NCI-H226 (cell line): ENCODE measurements around the gene HMMR.

Source experiments
- DNase-seq: peaks from one replicate; pipeline ENCODE4 v3.0.0-alpha.2; 2015

Gene HMMR

DNA sequence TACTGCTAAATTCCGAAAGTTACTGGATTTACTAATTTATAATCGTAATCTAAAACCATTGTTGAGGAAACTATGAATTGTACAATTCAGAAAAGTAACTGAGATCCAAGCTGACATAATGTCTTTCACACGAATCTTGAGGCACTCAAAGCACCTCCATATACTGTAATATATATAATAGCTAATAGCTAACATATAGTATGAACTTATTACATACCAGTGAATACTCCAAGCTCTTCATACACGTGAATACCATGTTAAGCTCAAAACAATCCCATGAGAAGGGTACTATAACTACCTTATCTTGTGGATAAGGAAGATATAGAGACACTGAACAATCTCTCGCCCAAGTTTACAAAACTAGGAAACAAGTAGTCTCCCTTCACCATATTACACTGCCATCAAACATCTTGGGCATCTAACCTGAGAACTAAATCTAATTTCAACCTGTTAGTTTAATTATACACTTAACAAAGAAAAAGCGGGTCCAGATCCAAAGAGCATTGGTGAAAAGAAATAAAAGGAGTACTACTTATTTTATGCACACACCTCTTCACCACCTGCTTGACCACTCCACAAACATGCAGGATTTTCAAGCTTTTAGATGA lies 1.6 kb upstream of the HMMR start:
- DNase-seq = no peak

DNA sequence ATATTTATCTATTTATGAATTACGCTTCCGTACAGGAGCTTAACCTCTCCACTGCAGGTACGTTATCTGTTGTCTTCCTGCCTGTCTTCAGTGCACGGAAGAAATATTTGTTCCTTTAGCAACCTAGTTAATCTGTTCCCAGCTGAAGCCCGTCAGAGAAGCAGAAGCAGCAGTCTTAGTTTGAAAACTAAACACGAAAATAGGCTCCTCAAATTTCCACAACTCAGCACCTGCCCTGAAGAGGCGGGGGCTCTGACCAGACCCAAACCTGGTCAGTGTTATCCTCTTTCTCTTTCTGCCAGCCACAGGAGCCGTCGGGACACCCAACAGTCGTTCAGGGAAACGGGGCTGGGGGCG lies 992 bp upstream of the HMMR start:
- DNase-seq = no peak

DNA sequence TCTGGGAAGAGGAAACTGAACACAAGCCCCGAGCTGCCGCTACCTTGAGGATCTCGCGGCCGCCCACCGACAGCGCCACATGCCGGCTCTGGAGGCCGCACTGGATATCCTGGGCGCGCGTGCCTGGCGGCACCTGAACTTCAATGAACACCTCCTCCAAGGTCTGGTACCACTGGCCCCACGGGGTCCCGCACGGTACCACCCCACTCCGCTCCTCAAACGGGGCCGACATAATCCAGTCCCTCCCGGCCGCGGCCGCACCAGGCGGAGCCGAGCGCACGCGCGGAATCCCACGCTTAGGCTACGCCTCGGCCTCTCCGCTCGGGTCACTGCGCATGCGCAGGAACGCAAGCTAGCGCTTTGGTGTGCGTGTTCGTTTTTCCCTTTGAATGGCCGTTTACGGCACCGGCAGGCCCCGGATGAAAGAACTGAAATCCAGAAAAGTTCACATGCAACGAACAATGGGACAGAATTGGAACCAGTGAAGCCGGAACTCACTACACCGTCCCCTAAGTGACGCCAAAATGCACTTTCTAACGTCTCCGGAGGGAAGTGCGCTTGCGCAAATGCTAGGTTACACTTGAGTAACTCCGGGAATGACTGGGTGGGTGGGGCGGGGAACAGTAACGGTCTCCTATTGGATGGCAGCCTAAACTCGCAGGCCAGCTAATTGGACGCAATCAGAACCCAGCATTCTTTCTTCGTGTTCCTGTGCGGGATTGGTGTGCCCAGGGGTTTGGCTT lies 442 bp upstream of the HMMR start, which contains the start of gene NUDCD2:
NUDCD2 (minus strand) TSS at position 284 of the 743 bp plus-strand sequence; CDS start at position 232, 52 bp downstream.
- DNase-seq = peak; percentile 96

DNA sequence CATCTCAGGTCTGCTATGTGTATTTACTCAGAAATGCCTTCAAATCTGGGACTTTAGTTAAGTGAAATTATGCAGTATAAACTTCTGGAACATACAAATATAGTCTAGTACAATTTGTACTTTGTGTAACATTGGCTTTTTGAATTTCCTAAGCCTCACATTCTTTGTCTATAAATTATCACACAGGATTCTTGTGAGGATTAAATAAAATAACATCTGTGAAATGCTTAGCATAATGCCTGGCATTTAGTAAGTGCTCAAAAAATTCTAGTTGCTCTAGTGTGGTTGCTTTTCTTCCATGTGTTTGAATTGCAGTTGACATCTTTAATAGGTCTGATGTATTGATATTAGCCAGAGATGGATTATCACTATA lies 2.6 kb downstream of the HMMR start:
- no peak for DNase-seq

DNA sequence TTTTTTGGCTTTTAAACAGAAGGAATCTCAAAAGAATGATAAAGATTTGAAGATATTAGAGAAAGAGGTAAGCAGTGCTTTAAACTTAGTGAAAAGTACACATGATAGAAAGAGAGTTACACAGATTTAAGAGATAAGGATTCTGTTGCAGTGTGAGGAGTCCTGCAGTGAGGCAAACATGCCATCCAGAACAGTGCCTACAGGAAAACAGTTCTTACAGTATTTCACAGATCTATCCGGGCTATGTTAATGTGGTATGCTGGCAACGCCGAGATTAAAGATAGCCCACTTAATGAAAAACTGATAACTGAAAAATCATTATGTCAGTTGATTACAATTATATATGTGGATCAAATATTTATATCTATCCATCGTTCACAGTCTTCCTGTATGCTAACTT lies 7.2 kb downstream of the HMMR start:
- no peak for DNase-seq

DNA sequence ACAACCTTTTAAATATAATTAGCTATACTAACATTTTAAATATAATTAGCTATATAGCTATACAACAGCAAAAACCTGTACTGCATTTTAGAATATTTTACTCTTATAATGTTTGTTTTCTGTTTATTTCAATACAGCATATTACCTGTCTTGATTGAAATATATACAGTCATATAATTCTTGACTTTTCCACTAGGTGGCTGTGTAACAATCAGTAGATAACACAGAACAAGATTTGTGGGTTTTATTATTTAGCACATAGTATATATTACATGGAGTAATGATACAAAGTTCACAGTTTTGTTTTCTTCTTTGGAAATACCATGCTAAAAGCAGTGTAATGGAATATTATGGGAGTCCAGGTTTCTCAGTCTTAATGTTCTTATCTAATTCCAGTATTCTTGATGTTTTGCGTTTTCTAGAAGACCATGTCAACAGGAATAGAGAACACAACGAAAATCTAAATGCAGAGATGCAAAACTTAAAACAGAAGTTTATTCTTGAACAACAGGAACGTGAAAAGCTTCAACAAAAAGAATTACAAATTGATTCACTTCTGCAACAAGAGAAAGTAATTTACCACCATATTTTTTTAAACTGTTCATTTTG lies 13.3 kb downstream of the HMMR start:
- no peak for DNase-seq

DNA sequence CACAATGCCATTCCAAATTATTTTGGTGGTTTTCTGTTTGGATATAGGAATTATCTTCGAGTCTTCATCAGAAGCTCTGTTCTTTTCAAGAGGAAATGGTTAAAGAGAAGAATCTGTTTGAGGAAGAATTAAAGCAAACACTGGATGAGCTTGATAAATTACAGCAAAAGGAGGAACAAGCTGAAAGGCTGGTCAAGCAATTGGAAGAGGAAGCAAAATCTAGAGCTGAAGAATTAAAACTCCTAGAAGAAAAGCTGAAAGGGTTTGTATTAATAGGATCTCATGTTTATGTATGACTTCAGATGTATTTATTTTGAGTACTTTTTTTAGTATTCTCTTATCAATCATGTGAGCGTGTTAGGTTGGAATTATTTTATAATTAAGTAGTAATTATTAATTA lies 15.0 kb downstream of the HMMR start:
- DNase-seq = no peak

DNA sequence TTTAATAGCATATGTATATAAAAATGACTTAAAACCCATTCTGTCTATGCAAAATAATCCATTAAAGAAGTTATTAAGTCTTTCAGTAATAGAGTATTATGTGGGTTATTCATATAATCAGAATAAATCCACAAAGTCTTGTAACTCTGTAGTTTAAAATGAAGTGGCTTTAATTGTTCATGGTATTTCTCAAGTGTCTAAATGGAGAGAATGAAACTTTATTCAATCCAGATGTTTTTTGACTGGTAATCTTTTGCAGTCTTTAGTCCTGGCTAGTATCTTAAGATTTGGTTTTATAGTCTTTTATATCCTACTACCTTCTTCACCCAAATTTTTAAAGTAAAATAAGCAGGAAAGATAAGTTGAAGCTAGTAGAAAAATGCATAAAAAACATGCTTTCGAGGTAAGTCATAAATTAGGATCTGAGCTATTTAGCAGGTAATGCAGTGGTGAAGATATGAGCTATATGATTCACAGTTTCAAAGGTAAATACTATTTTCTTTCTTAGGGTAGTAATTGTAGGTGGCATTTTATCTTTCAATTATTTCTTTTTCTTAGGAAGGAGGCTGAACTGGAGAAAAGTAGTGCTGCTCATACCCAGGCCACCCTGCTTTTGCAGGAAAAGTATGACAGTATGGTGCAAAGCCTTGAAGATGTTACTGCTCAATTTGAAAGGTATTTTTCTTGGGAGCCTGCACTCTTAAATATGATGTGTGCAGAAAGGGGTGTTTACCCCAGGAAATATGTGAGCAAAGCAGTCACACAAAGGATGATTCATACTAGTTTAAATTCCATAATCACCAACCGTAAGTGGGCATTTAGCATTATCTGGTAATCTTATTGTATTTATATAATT lies 17.9 kb downstream of the HMMR start:
- DNase-seq = peak; percentile 20

DNA sequence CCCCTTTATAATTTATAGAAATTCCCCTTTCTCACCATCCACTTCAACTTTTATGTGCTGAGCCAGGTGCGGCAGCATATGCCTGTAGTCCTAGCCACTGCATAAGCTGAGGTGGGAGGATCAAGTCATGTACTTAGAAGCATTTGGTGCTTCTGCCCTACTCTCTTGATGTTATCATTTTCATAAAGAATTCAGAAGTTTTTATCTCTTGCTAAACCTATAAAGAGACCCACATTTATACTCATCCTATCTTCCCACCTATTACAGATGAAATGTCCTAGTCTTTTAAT lies 18.5 kb downstream of the HMMR start:
- DNase-seq = no peak

DNA sequence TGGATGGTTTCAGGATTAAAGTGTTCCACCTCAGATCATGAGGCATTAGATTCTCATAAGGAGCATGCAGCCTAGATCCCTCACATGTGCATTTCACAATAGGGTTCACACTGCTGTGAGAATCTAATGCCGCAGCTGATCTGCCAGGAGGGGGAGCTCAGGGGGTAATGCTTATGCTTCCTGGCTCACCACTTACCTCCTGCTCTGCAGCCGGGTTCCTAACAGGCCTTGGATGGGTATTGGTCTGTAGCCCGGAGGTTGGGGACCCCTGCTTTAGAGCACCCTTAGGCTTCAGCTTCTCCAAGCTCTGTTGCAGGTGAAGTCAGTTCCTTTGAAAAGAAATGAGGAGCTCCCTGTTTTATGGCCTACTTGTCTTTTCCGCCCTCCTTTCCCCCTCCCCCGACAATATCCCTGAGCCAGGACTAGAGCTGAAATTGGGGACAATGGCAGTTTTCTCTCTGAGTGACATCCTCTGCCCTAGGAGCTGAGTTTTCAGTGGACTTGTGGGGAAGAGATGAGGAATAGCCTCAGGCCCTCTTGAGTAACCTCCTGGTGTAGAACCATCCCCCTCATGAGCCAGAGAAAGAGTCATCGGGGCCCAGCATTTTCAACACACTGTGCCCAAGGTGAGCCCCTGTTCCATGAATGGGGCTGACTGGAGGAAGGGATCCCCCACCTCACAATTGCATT lies 28.8 kb downstream of the HMMR start:
- peak; percentile 36 for DNase-seq

DNA sequence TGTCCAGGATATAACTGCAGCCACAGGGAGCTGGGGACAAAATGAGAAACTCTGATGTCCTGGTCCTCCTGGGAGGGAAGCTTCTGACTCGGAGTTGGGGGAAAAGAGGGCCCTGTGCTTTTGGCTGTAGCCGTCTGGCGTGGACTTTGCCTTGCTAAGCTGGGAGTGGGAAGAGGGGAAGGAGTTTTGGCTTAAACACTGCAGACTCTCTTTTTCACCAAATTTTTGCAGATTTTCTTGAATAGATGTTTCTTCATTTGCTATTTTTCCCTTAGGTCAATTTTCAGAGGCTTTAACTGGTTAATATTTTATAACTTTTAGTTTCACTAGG lies 29.3 kb downstream of the HMMR start:
- DNase-seq = no peak

DNA sequence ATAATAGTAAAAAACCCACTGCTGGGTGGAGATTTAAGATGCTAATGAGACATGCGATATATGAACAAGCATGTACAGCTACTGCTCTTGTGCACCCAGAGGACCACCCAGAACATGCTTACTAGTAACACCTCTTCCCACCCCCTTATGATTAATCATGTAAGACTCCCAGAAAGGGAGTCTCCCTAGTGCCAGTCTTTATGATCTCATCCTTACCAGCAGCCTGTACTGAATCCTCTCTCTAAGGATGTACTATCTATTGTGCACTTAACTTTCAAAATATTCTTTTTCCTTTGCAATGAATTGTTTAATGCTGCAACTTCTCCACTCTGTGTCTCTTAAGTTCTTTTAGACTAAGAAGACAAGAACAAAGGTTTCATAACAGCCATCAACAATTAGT lies 35.9 kb downstream of the HMMR start:
- peak; percentile 83 for DNase-seq

DNA sequence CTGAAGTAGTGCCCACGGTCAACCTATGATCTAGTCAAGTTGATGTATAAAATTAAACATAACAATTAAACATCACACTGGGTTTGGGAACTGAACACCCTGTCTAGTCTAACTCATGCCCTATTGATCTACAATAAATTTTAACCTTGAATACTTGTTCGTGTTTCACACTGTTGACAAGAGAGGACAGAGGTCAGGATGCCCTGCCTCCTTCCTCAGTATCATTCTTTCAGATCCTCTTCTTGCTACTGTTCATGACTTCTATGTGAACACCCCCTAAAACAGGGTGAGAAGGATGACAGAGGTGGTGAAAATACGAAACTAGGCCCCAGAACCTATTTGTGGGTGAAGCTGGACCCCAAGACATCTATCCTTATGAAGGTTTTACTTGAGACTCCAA lies 36.9 kb downstream of the HMMR start:
- DNase-seq = no peak

DNA sequence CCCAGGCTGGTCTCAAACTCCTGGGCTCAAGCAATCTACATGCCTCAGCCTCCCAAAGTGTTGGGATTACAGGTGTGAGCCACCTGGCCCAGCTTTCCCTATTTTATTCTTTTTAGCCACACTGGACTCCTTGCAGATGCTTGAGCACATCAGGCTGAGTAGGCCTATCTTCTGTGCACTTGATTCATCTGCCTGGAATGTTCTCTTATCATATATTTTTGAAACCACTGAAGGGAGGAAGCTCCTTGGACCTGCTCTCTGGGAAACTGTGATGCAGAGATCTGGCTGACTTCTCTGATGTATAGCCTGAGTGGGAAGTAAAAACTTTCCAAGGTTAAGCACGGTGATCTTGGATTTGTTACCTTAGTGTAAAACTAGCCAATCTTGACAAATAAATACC lies 38.5 kb downstream of the HMMR start:
- DNase-seq = peak; percentile 96

DNA sequence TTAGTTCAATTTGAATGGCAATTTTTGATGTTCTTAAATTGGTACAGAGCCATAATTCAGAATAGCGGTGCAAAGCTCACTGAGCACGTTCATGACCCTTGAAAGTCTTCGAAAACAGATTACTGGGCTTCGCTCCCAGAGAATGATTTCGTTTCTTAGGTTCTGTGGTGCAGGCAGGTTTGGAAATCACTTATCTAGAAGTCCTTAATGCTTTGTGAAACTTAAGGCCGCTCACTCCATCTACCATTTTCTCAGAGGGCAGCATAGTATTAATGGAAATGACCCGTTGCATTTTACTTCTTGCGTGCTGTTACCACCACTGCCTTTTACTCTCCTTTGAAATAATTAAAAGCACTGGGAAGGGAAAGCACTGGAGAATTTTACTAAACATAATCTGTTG lies 42.1 kb downstream of the HMMR start:
- DNase-seq = no peak

DNA sequence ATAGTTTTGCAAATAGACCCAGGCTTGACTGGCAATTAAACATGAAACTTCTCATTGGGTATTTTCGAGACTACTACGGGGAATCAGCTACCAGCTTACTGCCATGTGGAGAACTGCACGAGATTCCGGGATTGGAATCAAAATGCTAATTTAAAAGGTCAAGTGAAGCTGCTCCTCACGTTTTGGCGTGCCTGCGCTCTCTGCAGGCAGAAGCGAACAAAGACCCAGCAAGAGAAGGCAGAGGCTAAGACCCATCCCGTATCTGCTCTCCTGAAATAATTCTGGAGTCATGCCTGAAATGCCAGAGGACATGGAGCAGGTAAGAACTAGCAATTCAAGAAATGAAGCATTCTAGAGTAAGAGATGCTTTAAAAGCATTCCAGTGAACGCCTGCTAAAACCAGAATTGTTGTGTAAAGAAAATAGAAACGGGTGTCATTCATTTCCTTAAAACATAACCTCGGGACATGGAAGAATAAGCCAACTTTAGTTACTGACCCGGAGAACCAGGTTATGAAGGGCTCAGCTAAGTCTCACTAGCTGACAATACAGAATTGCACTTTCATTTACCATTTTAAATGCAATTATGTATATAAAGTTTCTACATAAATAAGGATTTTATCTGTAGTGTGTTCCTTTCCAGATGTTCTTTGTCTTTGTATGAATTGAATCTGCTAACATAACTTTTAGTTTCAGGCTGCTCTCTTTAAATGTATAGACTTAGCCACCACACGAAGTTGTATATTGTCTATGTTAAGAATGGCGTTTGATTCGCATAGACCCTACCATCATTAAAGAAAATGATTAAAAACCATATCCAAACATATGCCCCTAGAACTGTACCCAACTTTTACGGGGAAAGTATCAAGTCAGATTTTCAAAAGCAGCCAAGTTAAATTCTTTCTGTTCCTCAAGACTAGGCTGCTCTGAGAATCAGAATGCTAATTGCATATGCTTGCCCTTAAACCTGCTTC lies 43.0 kb downstream of the HMMR start:
- DNase-seq = peak; percentile 44

DNA sequence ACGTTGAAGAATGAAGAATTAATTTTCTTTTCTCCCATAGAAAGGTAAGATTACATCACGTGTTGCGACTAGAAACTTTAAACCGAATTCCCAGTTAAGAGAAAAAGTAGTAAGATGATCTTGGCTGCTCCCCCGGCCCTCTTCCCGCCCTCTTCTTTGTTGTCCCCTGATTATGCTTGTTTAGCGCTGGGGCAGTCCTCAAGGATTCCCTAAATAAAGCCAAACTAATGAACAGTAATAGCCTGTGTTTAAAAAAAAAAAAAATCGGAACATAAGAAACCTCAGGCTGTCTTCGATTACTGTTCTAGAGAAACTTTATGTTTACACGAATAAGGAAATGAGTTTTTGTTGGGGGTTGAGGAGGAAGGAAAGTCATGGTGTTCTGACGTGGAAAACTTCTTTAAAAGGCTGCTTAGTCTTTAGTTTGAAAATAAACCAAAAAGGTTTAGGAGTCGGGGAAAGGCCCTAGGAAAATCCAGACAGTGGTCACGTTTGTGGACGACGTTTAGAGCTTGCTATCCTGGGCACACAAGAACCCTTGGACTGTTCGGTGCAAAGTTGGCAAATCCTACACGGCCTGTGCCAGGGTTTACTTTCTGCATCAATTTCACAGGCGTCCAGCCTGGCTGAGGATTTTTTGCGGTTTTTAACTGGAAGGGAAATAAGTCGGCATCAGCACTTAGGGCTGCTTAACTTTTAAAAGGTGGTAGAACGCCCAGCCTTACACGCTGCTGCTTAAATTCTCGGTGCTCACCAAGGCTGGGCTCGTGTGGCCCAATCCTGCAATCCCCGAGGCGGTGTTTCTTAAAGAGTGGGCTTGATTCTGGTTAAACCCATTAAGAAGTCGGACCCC lies 43.9 kb downstream of the HMMR start:
- DNase-seq = no peak

DNA sequence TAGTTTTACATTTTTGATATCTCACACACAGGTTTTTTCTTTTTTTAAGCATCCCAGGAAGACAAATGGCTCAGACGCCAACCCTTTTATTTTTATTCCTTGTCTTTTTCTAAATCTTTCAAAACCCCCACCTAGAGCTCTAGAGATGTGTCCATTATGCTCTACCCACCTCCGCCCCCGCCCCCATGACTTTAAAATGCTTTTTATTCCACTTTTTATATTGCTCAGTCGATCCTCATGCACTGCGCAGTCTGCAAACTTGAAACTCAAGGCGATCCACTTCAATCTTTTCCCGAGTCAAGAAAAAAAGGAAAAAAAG lies 44.6 kb downstream of the HMMR start:
- no peak for DNase-seq

DNA sequence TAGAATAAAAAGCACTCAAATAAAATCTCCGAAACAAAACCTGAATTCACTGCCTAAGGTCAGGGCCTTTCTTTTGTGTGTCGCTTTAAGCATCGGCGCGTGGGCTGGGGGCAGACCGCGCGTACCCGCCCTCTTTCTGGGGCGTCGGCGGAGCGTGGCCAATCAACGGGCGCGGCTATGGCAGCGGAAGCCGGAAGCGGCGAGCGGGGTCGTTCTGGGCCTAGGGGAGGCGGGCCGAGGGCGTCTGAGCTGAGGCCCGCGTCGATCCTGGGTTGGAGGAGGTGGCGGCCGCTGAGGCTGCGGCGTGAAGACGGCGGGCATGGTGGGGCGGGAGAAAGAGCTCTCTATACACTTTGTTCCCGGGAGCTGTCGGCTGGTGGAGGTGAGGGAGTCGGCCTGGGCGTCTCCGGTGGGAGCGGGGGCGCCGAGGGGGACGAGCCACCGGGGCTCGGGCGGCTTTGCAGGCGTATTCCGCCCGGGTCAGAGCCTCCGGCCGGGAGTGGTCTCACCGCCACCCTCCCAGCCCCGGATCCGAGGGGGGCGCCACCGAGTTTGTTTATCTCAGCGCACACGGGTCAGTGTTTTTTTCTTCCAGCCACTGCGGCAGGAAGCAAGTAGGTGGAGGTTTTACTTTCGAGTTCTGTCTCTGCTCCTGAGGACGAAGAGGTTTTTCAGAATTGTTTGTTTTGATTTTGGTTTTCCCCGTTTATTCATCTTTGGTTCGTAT lies 45.1 kb downstream of the HMMR start, which contains the start of gene MAT2B:
MAT2B (plus strand) TSS at position 252 of the 727 bp plus-strand sequence; CDS start at position 320, 68 bp downstream.
- DNase-seq = peak; percentile 95

DNA sequence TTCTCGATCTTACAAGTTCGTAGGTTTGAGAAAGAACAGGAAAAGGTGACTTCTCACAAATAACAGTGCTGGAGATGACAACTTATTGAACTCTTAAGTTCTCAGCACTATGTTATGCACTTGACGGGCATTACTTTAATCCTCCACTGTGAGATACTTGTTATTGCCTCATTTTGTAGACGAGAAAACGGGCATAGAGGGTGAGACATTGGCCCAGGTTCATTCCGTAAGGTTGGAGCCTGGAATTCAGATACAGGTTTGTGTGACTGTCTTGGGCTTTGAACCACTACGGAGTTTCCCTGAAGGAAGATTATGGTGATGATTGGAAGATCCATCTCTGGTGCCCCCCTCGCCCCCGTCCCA lies 45.6 kb downstream of the HMMR start:
- no peak for DNase-seq
